Measurements from ENCODE around the gene FLRT1. TPM values are rescaled to one million over a fixed set of nuclear protein-coding genes. Genes with fewer than 3 reads are reported as not detected.

FLRT1 gene
- total RNA-seq, 1 experiment from 2014 or later = 0.44 TPM

DNA sequence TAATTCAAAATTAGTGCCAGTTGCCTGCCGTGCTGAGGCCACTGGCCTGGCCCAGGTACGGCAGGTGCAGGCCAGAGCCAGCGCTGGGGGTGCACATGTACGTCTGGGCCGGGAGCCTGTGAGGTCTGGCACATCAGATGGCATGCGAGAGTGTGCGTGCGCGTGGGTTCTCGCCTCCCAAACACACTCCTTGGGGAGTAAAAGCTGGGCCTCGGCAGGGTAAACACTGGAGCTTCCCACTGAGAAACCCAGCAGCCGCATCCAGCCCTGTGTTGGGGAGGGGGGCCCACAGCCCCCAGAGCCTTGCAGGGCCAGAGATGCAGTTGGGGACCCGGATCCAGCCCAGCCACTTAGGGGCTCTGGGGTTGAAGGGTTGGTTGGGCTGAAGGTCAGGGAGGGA lies 37.8 kb downstream of the FLRT1 start:
- intact Hi-C loops (cut with micrococcal nuclease; ENCODE audit: unreplicated experiment) = no loop called here
- Histone ChIP-seq H3K4me1 (replicated peaks; ENCODE audit: insufficient read depth) (no peaks in the 10 kb centered on the region), H3K36me3 (ENCODE audit: low read depth) (no peaks in the 10 kb centered on the region), H3K79me2 (ENCODE audit: low read depth) (no peaks in the 10 kb centered on the region), H3K4me3 (no peak overlapping the region), H4K20me1 (ENCODE audit: insufficient read depth) (peaks cover 47% of the 10 kb centered on the region), H3K27ac (no peak overlapping the region), H3K9me3 (ENCODE audit: insufficient read depth, low read depth) (no peaks in the 10 kb centered on the region), H3K27me3 (ENCODE audit: insufficient read depth, low read depth) (no peaks in the 10 kb centered on the region), H3F3A (ENCODE audit: insufficient read depth, low read depth) (no peaks in the 10 kb centered on the region; the same call in 1 of the 2 replicates), H2AFZ (no peak overlapping the region), H3K4me2 (no peak overlapping the region), H3K9me2 (ENCODE audit: insufficient read depth) (no peaks in the 10 kb centered on the region)
- BruUV-seq (replicated peaks) = no TSS peak
- CTCF ChIA-PET = no interaction called here
- TF ChIP-seq EZH2 (IDR thresholded peaks at IDR 0.05; ENCODE audit: low read depth) = no peak
- TF ChIP-seq, protein P1, sequence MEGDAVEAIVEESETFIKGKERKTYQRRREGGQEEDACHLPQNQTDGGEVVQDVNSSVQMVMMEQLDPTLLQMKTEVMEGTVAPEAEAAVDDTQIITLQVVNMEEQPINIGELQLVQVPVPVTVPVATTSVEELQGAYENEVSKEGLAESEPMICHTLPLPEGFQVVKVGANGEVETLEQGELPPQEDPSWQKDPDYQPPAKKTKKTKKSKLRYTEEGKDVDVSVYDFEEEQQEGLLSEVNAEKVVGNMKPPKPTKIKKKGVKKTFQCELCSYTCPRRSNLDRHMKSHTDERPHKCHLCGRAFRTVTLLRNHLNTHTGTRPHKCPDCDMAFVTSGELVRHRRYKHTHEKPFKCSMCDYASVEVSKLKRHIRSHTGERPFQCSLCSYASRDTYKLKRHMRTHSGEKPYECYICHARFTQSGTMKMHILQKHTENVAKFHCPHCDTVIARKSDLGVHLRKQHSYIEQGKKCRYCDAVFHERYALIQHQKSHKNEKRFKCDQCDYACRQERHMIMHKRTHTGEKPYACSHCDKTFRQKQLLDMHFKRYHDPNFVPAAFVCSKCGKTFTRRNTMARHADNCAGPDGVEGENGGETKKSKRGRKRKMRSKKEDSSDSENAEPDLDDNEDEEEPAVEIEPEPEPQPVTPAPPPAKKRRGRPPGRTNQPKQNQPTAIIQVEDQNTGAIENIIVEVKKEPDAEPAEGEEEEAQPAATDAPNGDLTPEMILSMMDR (conservative IDR thresholded peaks at IDR 0.05) = no peak
- no peak for DNase-seq
- POLR2A ChIA-PET (ENCODE audit: unreplicated experiment) = interaction anchor here (0.5 kb wide), 1 partner anchor 28 kb away, joined by 3 read pairs; no protein-coding TSS in a partner anchor

- Histone ChIP-seq H3K9me3 (ENCODE audit: insufficient read depth, low read depth) (no peaks in the 10 kb centered on the region), H2AFZ (no peak overlapping the region), H4K20me1 (ENCODE audit: insufficient read depth) (peaks cover 49% of the 10 kb centered on the region), H3F3A (ENCODE audit: insufficient read depth, low read depth) (no peaks in the 10 kb centered on the region; the same call in 1 of the 2 replicates), H3K27ac (no peak overlapping the region), H3K9me2 (ENCODE audit: insufficient read depth) (no peaks in the 10 kb centered on the region), H3K4me1 (replicated peaks; ENCODE audit: insufficient read depth) (no peaks in the 10 kb centered on the region), H3K36me3 (ENCODE audit: low read depth) (no peaks in the 10 kb centered on the region), H3K27me3 (ENCODE audit: insufficient read depth, low read depth) (no peaks in the 10 kb centered on the region), H3K4me2 (no peak overlapping the region), H3K79me2 (ENCODE audit: low read depth) (no peaks in the 10 kb centered on the region), H3K4me3 (no peak overlapping the region)
- intact Hi-C loops (cut with micrococcal nuclease; ENCODE audit: unreplicated experiment) = no loop called here
- TF ChIP-seq EZH2 (IDR thresholded peaks at IDR 0.05; ENCODE audit: low read depth) = no peak
- TF ChIP-seq, protein P1 (conservative IDR thresholded peaks at IDR 0.05) = no peak
- BruUV-seq (replicated peaks) = no TSS peak
- no peak for DNase-seq
- CTCF ChIA-PET = no interaction called here
- POLR2A ChIA-PET (ENCODE audit: unreplicated experiment) = interaction anchor here (0.6 kb wide), 1 partner anchor 269 kb away, joined by 3 read pairs; no protein-coding TSS in a partner anchor
These were observed 38.5 kb downstream of the FLRT1 start for GRCh38 chr11:64074239-64074638.

GRCh38 chr11:64076758-64077157 lies 41.0 kb downstream of the FLRT1 start:
- DNase-seq = no peak
- Histone ChIP-seq H3K79me2 (ENCODE audit: low read depth) (no peaks in the 10 kb centered on the region), H3K36me3 (ENCODE audit: low read depth) (no peaks in the 10 kb centered on the region), H3K27ac (no peak overlapping the region), H3K9me3 (ENCODE audit: insufficient read depth, low read depth) (no peaks in the 10 kb centered on the region), H3F3A (ENCODE audit: insufficient read depth, low read depth) (no peaks in the 10 kb centered on the region; the same call in 1 of the 2 replicates), H3K4me3 (no peak overlapping the region), H3K4me2 (no peak overlapping the region), H2AFZ (no peak overlapping the region), H3K4me1 (replicated peaks; ENCODE audit: insufficient read depth) (no peaks in the 10 kb centered on the region), H4K20me1 (ENCODE audit: insufficient read depth) (peaks cover 48% of the 10 kb centered on the region), H3K27me3 (ENCODE audit: insufficient read depth, low read depth) (no peaks in the 10 kb centered on the region), H3K9me2 (ENCODE audit: insufficient read depth) (no peaks in the 10 kb centered on the region)
- TF ChIP-seq, protein P1 (conservative IDR thresholded peaks at IDR 0.05) = no peak
- TF ChIP-seq EZH2 (IDR thresholded peaks at IDR 0.05; ENCODE audit: low read depth) = no peak
- ChIA-PET POLR2A (ENCODE audit: unreplicated experiment) (no interaction called here), CTCF (no interaction called here)
- no TSS peak for BruUV-seq (replicated peaks)
- intact Hi-C loops (cut with micrococcal nuclease; ENCODE audit: unreplicated experiment) = no loop called here
